HG03354 (cell line): ENCODE results near the gene SRPK2.
"Not testable (repeated sequence)": the region's sequence is repeated elsewhere in the genome, so short reads cannot be mapped to it uniquely, and the experiment has no call there.

ENCODE experiments used
- ATAC-seq: cut with Tn5 transposase; IDR thresholded peaks from one replicate; pipeline ENCODE4 v1.9.1; 2021; ENCODE audit warnings: mild to moderate bottlenecking; ENCODE audit not compliant: unreplicated experiment, poor library complexity, severe bottlenecking

SRPK2 gene

DNA sequence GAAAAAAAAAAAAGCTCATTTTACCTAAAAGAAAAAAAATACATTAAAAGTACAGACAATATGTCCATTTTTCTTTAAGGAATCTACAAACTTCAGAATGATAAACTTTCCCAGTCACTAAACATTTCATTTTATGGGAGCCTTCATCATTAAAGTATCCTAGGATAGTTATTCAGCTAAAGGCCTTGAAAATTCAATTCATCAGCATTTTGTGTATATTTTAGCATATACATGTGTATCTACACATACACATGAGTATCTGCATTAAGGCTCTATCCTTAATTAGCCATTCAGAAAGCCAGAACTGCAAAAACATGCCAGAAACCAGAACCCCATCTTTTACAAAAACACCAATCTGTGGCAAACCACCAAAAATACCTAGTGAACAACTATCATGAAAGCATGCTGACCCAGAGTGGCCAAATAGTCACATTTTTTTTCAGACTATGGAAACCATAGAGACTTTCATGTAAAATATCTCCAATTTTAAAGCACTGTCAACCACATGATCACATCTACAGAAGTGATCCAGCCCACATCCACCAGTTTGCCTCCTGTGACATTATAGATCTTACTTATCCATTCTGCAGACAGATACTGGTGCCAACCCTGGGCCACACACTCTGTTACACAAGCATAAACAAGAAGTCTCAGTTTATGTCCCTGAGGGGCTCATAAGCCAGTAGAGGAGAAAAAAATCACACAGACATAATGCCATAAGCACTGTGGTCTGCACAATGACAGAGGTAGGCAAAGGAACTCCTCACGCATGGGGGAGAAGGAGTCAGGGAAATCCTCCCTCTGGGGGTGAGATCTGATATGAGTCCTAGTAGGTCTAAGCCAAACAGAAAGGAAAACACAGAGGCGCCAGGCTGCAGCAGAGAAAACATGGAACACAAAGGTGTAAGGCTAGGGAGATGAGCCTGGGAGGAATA lies 79.2 kb downstream of the SRPK2 start:
- ATAC-seq, result peak; percentile 58

GRCh38 chr7:105307163-105307672 lies 81.5 kb downstream of the SRPK2 start:
- ATAC-seq, result no peak

GRCh38 chr7:105306298-105306748 lies 82.4 kb downstream of the SRPK2 start:
- ATAC-seq, result no peak

GRCh38 chr7:105305633-105306032 lies 83.1 kb downstream of the SRPK2 start:
- ATAC-seq, result no peak

DNA sequence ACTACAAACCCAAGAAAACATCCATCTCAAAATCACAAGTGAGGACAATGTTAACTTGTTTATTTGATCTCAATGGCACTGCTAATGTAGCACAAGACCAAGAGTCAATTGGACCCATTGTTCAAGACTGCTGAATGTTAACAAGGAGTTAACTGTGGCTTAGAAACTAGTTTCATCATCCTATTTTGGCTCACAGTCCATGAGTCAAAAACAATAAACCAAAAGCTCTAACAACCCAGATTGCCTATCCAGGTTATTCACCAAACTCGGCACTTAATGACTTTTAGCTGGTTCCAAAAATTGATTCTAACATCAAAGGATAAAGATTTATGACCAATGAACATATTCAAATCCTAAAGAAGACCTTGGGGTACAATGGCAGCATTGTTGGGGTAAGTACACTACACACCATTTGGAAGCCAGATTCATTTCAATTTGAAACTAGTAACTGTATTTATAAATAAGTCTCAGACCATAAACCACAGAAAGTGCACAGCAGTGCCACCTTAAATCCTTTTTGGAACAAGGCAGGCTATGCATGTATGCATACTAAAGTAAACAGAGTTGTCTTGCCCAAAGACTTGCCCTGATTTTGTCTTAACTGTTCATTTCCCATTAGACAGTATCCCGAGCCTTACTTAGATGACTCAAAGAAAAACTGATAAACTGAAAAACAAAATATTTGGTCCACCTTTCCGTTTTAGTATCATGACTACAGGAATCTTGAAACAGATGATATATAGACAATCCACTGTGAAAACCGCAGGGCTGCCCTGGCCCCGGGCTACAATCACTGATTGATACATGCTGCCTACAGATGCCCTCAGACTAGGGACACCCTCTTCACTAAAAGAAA lies 84.5 kb downstream of the SRPK2 start:
- peak; percentile 80 for ATAC-seq

DNA sequence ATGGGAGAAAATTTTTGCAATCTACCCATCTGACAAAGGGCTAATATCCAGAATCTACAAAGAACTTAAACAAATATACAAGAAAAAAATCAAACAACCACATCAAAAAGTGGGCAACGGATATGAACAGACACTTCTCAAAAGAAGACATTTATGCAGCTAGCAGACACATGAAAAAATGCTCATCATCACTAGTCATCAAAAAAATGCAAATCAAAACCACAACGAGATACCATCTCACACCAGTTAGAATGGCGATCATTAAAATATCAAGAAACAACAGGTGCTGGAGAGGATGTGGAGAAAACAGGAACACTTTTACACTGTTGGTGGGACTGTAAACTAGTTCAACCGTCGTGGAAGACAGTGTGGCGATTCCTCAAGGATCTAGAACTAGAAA lies 88.1 kb downstream of the SRPK2 start:
- not testable (repeated sequence) for ATAC-seq

- ATAC-seq, result peak; percentile 95
Observed at GRCh38 chr7:105298439-105298894, 90.3 kb downstream of the SRPK2 start.

DNA sequence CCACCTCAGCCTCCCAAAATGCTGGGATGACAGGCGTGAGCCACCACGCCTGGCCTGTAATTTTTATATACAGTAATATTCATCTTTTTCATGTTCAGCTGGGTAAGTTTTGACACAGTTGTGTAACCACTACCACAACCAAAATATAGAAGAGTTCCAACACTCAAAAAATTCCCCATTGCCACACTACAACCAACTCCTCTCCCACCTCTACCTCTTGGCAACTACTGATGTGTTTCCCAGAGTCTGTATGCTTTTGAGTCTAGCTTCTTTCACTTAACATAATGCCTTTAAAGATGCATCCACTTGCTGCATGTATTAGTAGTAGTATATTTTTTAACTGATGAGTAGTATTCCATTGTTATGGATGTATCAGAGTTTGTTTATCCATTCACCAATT lies 90.7 kb downstream of the SRPK2 start:
- peak; percentile 33 for ATAC-seq

DNA sequence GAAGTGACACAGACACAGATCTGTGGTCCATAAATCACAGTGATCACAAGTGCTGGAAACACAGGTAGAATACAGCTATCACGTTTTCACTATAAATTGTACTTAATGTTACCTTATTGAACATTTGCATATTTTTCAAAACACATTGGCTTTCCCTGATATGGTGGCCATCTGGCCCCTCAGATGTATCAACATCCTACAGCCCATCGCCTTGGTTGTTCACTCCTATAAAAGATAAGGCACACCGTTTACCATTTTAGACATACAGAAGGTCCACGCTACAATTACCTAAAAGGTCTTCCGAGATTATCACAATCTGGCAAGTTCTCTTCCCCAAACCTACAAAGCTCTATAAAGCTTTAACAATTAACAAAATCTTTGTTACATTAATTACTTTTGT lies 91.4 kb downstream of the SRPK2 start:
- ATAC-seq, result no peak

GRCh38 chr7:105296491-105296890 lies 92.2 kb downstream of the SRPK2 start:
- ATAC-seq, result no peak

DNA sequence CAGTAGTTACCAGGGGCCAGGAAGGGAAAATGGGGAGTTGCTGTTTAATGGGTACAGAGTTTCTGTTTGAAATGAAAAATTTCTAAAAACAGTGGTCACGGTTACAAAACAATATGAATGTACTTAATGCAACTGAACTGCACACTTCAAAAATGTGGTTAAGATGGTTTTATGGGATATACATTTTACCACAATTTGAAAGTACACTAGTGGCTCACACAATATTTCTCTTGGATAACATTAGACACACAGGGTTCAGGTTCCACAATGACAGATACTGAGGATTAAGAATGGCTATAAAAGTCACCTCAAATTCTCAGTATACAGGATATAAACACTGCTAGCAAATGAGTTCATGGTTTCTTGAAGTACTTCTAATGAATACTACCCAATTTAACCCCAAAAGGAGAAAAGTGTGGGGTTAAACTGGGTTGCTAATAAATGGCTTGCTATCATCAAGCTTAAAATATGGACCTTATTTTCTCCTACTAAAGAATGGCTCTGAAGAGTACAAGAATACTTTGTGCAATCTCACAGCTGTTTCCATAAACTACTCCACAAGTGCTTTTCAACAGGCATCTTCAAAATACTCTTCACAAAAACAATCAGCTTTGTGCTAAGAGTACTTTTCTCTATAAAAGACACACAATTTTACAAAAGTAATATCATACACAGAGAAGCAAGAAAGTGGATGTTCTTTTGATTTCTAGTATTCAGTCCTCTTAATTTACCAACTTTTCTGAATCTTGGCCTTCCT lies 92.9 kb downstream of the SRPK2 start:
- ATAC-seq, result no peak

DNA sequence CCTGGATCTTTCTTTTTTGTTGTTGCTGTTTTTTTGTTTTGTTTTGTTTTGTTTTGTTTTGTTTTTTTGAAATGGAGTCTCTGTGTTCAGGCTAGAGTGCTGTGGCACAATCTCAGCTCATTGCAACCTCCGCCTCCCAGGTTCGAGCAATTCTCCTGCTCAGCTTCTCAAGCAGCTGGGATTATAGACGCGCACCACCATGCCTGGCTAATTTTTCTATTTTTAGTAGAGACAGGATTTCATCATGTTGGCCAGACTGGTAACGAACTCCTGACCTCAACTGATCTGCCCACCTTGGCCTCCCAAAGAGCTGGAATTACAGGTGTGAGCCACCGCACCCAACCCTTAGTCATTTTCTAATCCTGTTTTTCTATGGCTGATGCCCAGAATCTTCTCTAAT lies 94.2 kb downstream of the SRPK2 start:
- not testable (repeated sequence) for ATAC-seq

DNA sequence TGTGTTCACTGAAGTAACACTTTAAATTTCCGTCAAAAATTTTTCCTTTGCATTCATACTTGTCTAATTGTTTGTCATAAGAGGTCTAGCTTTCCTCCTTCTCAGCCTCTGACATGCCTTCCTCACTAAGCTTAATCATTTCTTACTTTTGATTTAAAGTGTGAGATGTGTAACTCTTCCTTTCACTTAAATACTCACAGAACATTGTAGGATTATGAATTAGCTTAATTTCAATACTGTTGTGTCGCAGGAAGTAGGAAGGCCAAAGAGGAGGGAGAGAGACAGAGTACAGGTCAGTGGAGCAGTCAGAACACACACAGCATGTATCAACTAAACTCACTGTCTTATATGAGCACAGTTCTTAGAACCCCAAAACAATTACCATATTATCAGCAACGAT lies 99.0 kb downstream of the SRPK2 start:
- ATAC-seq, result no peak

DNA sequence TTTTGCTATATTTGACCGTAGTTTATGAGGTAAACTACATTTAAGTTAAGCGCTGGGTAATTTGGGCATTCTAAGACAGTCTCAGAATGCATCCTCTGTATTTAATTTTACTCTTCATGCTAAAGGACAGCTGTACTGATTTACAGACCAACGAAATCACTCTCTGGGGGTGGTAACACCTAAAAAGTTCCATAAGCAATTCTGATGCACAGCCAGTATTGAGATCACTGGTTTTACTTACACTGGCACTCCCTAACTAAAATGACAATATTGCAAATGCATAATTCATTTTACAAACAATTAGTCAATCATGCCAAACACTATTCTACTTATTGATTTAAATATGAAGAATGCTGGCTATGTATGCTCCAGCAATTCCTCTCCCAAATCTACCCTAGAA lies 102.3 kb downstream of the SRPK2 start:
- no peak for ATAC-seq

GRCh38 chr7:105285118-105285874 lies 103.4 kb downstream of the SRPK2 start:
- no peak for ATAC-seq

GRCh38 chr7:105284014-105284413 lies 104.7 kb downstream of the SRPK2 start:
- ATAC-seq, result no peak

- ATAC-seq, result no peak
Observed at GRCh38 chr7:105281966-105282365, 106.8 kb downstream of the SRPK2 start.

GRCh38 chr7:105279688-105280007 lies 109.1 kb downstream of the SRPK2 start:
- ATAC-seq, result peak; percentile 96
